HUES6 (cell line): ENCODE measurements around the gene PLXNA4.

ENCODE experiments used
- H3K27ac ChIP-seq: 2 replicates; pipeline ENCODE4 v1.7.0; 2013; ENCODE audit warnings: low read depth, mild to moderate bottlenecking, low read length, inconsistent platforms
- H3K27me3 ChIP-seq: 2 replicates; pipeline ENCODE4 v1.6.1; 2013; ENCODE audit warnings: low read length; ENCODE audit not compliant: control insufficient read depth, insufficient read depth
- H3K36me3 ChIP-seq: 2 replicates; pipeline ENCODE4 v1.6.1; 2013; ENCODE audit warnings: low read length; ENCODE audit not compliant: control insufficient read depth, insufficient read depth
- H3K4me1 ChIP-seq: 2 replicates; pipeline ENCODE4 v1.6.1; 2013; ENCODE audit warnings: low read length; ENCODE audit not compliant: control insufficient read depth, insufficient read depth
- H3K4me3 ChIP-seq: 2 replicates; pipeline ENCODE4 v1.5.1; 2013; ENCODE audit warnings: low read depth, low read length
- H3K9ac ChIP-seq: one replicate; pipeline ENCODE4 v1.6.1; 2013; ENCODE audit warnings: mild to moderate bottlenecking, low read length
- H3K9me3 ChIP-seq: 2 replicates; pipeline ENCODE4 v1.6.1; 2013; ENCODE audit warnings: low read depth, low read length; ENCODE audit not compliant: control insufficient read depth, insufficient read depth

The PLXNA4 gene

DNA sequence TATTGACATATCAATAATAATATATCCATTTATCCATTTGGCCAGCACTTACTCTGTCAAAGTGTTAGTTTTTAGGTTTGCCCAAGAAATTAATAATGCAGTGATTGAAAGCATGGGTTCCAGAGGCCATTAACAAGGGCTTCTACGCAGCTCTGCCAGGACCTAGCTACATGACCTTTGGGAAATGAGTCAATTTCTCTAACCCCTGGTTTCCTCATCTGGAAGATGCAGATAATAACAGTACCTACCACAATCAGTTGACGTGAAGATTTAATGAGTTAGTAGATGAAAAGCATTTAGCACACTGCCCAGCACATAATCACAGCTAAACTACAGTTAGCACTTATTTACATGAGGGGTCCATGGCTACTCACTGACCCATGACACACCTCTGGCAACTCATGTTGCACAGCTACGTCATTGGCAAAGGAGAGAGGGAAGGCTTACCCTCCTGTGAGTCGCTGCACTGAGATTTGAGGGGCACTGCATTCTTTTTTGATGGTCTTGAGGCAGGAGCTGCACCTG, 263.7 kb downstream of the PLXNA4 start:
- H3K4me3 ChIP-seq, result no peak overlapping the region
- H3K9me3 ChIP-seq, result no peaks in the 10 kb centered on the region; the same call in 1 of the 2 replicates
- H3K36me3 ChIP-seq, result no peaks in the 10 kb centered on the region
- H3K4me1 ChIP-seq, result no peaks in the 10 kb centered on the region
- peaks cover 11% of the 10 kb centered on the region for H3K27me3 ChIP-seq
- no peak overlapping the region for H3K9ac ChIP-seq
- H3K27ac ChIP-seq, result no peak overlapping the region

DNA sequence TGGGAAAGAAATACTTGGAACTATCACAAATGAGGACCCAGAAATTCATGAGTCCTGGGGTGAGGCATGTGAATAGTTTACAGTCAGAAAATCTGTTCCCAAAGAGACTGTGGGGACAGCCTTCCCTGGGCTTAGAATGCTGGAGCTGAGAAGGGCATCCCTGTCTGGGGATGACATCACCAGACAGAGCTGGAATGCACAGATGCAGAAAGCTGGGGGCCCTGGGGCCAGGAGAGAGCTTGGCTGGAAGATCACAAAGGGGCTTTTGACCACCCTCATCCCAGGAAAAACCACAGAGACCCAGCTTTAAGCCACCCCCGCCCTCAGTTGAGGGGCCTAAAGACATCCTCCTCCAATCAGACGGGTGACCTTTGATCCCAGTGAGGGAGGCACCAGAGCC, 264.5 kb downstream of the PLXNA4 start:
- Histone ChIP-seq H3K27ac (no peak overlapping the region), H3K9ac (no peak overlapping the region), H3K27me3 (peaks cover 11% of the 10 kb centered on the region)

DNA sequence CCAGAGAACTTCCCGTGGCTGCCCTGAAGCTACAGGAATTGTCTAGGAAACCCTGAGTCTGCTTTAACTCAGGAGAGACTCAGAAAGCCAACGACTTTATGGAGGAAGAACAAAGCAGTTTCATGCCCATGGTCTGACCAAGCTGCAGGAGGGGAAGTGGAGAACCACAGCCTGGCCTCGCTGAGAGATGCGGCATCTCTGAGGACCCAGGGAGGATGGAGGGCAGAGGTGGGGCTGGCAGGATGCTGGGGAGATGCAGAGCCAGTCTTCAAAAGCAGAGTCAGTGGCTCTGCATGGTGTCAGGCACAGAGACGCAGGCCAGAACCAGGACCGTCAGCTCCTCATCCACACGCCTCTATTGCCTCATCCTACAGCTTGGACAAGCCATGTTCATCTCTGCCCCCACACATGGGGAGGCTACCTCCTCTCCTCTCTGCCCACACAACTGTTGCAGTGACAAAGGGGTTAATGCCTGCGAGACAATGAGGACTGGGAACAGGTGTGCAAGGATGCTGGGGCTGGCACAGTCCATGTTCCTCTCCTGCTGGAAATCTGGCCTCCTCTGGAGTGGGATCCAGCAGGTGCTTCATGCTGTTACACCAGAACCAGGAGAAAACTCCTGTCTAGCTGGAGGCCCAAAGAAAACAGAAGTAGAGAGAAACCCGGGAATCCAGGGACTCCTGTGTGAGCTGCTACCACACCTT, 267.0 kb downstream of the PLXNA4 start:
- Histone ChIP-seq H3K9ac (no peak overlapping the region), H3K4me1 (no peaks in the 10 kb centered on the region), H3K27ac (no peak overlapping the region), H3K4me3 (no peak overlapping the region), H3K36me3 (no peaks in the 10 kb centered on the region), H3K9me3 (no peaks in the 10 kb centered on the region), H3K27me3 (peaks cover 11% of the 10 kb centered on the region)

More for the DNA sequence above, 264.5 kb downstream of the PLXNA4 start:
- H3K4me3 ChIP-seq, result no peak overlapping the region
- H3K4me1 ChIP-seq, result no peaks in the 10 kb centered on the region
- H3K36me3 ChIP-seq, result no peaks in the 10 kb centered on the region
- H3K9me3 ChIP-seq, result no peaks in the 10 kb centered on the region; the same call in 1 of the 2 replicates

DNA sequence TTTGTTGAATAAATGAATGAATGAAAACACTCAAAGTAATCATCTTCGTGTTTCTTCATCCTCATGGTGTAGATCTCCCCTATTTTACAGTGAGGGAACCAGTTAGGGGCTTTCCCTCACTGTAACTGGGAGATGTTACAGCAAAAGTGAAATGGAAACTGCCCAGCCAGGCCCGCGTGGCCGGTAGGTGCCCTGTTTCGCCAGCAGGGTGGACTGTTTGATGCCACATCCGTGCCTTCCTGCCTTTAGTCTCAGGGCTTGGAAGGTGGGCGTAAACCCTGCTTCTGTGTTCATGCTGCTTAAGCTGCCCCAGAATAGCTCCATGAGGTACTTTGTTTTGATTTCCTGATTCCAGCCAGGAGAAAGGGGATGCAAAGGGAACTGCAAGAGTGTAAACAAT, 268.8 kb downstream of the PLXNA4 start:
- H3K27ac ChIP-seq, result no peak overlapping the region
- H3K27me3 ChIP-seq, result peaks cover 11% of the 10 kb centered on the region
- H3K9me3 ChIP-seq, result no peaks in the 10 kb centered on the region
- no peak overlapping the region for H3K9ac ChIP-seq
- H3K4me3 ChIP-seq, result no peak overlapping the region
- H3K4me1 ChIP-seq, result no peaks in the 10 kb centered on the region
- no peaks in the 10 kb centered on the region for H3K36me3 ChIP-seq

DNA sequence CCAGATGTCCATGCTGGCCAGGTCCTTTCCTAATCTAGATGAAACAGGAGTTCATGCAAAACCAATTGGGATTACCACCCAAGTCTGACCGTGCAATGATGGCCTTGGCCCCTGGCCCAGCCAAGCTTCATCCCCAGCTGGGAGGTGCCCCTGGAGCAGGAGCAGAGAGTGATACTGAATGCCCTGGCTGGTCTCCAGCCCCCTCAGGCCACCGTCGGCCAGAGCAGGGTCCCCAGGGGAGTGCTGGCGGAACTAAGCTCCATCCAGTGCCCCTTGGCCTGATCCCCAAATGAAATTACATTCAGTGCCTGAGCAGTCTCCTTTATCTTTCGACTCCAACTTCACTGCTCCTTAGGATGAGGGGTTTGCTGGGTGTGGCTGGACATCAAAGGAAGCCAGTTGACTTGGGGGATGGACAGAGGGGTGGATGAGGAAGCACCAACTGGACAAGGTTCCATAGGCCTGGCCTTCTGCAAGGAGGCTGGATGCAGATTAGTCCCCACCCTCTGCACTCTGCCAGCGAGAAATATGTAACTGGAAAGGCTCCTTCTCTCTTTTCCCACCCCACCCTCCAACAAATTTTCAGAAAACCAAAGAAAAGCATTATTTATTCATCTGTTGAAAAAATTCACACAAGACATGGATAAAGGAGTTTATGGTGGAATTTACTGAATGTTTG, 275.5 kb downstream of the PLXNA4 start:
- H3K36me3 ChIP-seq, result no peaks in the 10 kb centered on the region
- no peaks in the 10 kb centered on the region for H3K27me3 ChIP-seq
- H3K9me3 ChIP-seq, result no peaks in the 10 kb centered on the region
- H3K4me3 ChIP-seq, result no peak overlapping the region
- H3K27ac ChIP-seq, result no peak overlapping the region
- H3K4me1 ChIP-seq, result no peaks in the 10 kb centered on the region
- H3K9ac ChIP-seq, result no peak overlapping the region

DNA sequence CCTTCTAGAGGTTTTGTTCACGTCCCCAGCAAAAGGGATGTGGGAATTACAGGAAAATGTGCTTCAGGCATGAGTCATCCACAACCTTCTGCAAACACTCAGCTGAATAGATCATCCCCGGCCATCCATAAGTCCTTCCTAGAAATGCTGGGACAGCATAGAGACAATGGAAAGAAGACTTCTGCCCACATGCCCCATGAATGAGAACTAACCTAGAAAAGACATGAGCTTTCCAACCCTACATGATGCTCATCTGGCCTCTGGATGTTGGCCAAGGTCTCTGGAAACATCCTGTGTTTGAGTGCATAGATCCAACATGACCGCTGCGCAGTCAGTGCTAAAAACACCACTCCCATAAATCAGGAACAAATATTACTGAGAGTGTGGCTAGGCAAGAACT, 277.5 kb downstream of the PLXNA4 start:
- Histone ChIP-seq H3K27me3 (no peaks in the 10 kb centered on the region), H3K27ac (no peak overlapping the region), H3K9ac (no peak overlapping the region), H3K4me1 (no peaks in the 10 kb centered on the region), H3K36me3 (no peaks in the 10 kb centered on the region), H3K9me3 (no peaks in the 10 kb centered on the region), H3K4me3 (no peak overlapping the region)

DNA sequence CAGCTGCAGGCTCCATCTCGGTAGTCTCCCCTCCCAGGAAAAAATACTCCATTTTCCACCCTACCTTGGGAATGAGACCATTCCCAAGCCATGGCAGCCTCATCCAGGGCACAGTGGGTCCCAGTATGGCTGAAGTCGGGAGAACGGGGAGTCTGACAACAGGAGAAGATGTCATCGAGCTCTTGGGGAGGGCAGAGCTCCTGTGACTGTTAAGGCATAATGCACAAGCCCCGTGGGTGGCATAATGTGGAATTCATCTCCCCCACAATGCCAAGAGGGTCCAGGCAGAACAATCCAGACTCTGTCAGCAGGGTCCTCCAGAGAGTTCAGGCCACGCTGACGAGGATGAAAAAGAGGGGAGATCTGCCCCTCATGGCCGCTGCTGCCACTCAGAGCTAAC, 279.4 kb downstream of the PLXNA4 start:
- H3K9me3 ChIP-seq, result no peaks in the 10 kb centered on the region
- no peaks in the 10 kb centered on the region for H3K27me3 ChIP-seq
- no peaks in the 10 kb centered on the region for H3K4me1 ChIP-seq

DNA sequence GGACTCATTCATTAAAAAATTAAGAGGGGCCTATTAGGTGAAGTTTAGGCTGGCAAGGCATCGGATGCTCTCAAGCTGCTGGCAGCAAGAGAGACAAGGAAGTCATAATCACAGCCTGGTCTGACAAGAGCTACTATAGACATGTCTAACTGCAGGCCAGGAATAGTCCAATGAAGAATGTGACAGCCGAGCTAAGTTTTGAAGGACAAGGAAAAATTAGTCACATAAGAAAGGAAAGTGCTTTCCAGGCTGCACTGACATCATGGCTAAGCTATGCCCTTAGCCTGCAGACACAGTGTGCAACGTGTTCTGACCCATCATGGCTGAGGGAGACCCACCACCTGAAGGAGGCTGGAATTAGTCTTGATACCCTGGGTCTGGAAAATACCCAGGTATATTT, 281.1 kb downstream of the PLXNA4 start:
- Histone ChIP-seq H3K27me3 (no peaks in the 10 kb centered on the region), H3K9me3 (no peaks in the 10 kb centered on the region), H3K4me3 (no peak overlapping the region), H3K36me3 (no peaks in the 10 kb centered on the region), H3K9ac (no peak overlapping the region), H3K4me1 (no peaks in the 10 kb centered on the region), H3K27ac (no peak overlapping the region)

More for the DNA sequence above, 279.4 kb downstream of the PLXNA4 start:
- Histone ChIP-seq H3K9ac (no peak overlapping the region), H3K4me3 (no peak overlapping the region), H3K27ac (no peak overlapping the region), H3K36me3 (no peaks in the 10 kb centered on the region)

DNA sequence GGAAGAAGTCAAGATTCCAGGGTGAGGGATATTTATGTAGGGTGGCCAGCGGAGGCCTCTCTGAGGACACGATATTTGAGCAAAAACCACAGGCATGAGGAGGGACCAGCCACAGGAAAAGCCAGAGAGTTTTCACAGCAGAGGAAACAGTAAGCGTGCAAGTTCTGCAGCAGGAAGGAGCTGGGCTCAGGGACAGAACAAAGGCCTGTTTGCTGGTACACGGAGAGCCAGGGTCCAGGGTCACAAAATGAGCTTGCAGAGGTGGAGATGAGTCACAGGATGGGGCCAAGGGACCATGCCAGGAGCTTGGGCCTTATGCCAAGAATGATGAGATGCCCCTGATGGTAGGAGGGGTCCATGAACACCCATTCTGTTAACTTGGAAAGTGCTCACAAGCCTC, 283.5 kb downstream of the PLXNA4 start:
- Histone ChIP-seq H3K4me1 (no peaks in the 10 kb centered on the region), H3K9me3 (no peaks in the 10 kb centered on the region), H3K27me3 (peaks cover 5% of the 10 kb centered on the region; the same call in 1 of the 2 replicates), H3K4me3 (no peak overlapping the region), H3K36me3 (no peaks in the 10 kb centered on the region), H3K27ac (no peak overlapping the region), H3K9ac (no peak overlapping the region)

DNA sequence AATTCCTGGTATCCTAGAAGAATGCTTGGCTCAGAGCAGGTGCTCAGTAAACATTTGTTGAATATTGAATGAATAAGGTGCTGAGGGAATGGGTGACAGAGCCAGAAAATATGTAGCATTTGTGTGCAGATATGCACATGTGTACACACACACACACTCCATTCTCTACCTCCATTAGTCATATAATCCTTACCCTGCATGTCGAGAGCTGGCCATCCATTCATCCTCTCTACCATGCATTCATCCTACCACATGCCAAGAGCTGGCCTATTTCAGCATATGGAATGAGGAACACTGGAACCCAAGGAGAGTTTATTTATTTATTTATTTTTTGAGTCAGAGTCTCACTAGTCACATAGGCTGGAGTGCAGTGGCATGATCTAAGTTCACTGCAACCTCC, 284.8 kb downstream of the PLXNA4 start:
- Histone ChIP-seq H3K4me1 (no peaks in the 10 kb centered on the region), H3K27ac (no peak overlapping the region), H3K36me3 (no peaks in the 10 kb centered on the region), H3K9me3 (no peaks in the 10 kb centered on the region), H3K4me3 (no peak overlapping the region), H3K9ac (no peak overlapping the region), H3K27me3 (peaks cover 5% of the 10 kb centered on the region; the same call in 1 of the 2 replicates)

DNA sequence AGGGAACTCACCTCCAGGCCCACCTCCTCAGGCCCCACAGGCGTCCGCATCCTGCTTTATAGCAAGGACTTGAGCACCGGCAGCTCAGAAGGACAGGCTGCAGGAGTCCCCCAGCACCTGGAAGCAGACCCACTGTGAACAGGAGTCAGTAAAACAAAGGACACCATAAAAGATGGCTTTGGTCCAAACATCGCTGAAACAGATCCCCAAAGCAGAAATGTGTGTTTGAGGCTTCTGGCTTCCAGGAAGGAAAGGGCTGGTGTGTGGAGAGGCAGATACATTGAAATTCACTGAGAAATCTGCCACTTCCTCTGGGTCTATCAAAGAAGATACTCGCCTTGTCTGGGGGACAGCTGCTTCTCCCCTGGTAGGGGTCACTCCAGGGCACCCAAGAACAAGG, 286.2 kb downstream of the PLXNA4 start:
- Histone ChIP-seq H3K27me3 (peaks cover 5% of the 10 kb centered on the region; the same call in 1 of the 2 replicates), H3K9me3 (no peaks in the 10 kb centered on the region), H3K27ac (no peak overlapping the region), H3K36me3 (no peaks in the 10 kb centered on the region), H3K4me1 (no peaks in the 10 kb centered on the region), H3K9ac (no peak overlapping the region), H3K4me3 (no peak overlapping the region)
